Measurements from ENCODE around the gene CNGA2. TPM values are rescaled to one million over a fixed set of nuclear protein-coding genes. Genes with fewer than 3 reads are reported as not detected.

CNGA2 gene
- polyA plus RNA-seq, 1 donor from 2014 or later: not detected

DNA sequence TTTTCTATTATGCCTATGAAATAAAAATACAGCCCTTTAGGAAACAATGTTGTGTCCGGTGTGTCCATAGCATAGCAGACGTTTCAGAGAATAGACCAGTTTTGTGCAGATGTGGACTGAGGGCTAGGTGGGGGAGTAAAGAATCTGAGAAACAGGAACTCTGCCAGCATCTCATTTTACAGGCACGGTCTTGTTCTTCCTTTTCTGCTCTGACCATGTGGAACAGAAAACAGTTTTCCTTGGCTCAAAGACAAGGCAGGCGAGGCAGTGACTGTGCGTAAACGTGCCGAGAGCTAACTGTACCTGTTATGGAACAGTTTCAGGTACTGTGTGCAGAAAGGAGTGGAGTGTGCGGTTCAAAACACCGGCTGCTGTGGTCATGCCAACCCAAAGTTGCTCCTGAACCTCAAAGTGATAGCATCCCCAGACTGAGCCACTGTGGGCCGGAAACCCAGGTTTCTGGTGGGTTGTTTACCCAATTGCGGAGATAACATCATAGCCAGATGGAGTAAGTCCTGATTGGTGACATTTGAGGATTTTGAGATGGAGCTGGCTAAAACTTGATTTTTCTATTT, 20.2 kb downstream of the CNGA2 start:
- TF ChIP-seq EP300 (conservative IDR thresholded peaks at IDR 0.05; ENCODE audit: poor library complexity, severe bottlenecking) (no peak), EZH2 (IDR thresholded peaks at IDR 0.05; ENCODE audit: borderline replicate concordance, insufficient read depth, low read length, poor library complexity, severe bottlenecking) (no peak), TAF1 (IDR thresholded peaks at IDR 0.05; ENCODE audit: low read depth) (no peak), SMC3 (conservative IDR thresholded peaks at IDR 0.05; ENCODE audit: poor library complexity) (no peak), RAD21 (conservative IDR thresholded peaks at IDR 0.05) (no peak), POLR2AphosphoS5 (IDR thresholded peaks at IDR 0.05) (no peak), MXI1 (conservative IDR thresholded peaks at IDR 0.05; ENCODE audit: poor library complexity, severe bottlenecking) (no peak)
- TF ChIP-seq, protein P1, sequence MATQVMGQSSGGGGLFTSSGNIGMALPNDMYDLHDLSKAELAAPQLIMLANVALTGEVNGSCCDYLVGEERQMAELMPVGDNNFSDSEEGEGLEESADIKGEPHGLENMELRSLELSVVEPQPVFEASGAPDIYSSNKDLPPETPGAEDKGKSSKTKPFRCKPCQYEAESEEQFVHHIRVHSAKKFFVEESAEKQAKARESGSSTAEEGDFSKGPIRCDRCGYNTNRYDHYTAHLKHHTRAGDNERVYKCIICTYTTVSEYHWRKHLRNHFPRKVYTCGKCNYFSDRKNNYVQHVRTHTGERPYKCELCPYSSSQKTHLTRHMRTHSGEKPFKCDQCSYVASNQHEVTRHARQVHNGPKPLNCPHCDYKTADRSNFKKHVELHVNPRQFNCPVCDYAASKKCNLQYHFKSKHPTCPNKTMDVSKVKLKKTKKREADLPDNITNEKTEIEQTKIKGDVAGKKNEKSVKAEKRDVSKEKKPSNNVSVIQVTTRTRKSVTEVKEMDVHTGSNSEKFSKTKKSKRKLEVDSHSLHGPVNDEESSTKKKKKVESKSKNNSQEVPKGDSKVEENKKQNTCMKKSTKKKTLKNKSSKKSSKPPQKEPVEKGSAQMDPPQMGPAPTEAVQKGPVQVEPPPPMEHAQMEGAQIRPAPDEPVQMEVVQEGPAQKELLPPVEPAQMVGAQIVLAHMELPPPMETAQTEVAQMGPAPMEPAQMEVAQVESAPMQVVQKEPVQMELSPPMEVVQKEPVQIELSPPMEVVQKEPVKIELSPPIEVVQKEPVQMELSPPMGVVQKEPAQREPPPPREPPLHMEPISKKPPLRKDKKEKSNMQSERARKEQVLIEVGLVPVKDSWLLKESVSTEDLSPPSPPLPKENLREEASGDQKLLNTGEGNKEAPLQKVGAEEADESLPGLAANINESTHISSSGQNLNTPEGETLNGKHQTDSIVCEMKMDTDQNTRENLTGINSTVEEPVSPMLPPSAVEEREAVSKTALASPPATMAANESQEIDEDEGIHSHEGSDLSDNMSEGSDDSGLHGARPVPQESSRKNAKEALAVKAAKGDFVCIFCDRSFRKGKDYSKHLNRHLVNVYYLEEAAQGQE (IDR thresholded peaks at IDR 0.05; ENCODE audit: borderline replicate concordance): no peak
- TF ChIP-seq, protein P2, sequence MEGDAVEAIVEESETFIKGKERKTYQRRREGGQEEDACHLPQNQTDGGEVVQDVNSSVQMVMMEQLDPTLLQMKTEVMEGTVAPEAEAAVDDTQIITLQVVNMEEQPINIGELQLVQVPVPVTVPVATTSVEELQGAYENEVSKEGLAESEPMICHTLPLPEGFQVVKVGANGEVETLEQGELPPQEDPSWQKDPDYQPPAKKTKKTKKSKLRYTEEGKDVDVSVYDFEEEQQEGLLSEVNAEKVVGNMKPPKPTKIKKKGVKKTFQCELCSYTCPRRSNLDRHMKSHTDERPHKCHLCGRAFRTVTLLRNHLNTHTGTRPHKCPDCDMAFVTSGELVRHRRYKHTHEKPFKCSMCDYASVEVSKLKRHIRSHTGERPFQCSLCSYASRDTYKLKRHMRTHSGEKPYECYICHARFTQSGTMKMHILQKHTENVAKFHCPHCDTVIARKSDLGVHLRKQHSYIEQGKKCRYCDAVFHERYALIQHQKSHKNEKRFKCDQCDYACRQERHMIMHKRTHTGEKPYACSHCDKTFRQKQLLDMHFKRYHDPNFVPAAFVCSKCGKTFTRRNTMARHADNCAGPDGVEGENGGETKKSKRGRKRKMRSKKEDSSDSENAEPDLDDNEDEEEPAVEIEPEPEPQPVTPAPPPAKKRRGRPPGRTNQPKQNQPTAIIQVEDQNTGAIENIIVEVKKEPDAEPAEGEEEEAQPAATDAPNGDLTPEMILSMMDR (IDR thresholded peaks at IDR 0.05; ENCODE audit: poor library complexity, severe bottlenecking): no peak
- no peaks in the 10 kb centered on the region for H4K20me1 ChIP-seq (ENCODE audit: insufficient read depth)
- no peaks in the 10 kb centered on the region for H3K36me3 ChIP-seq (ENCODE audit: insufficient read depth, low read length)
- no peaks in the 10 kb centered on the region for H3K9me3 ChIP-seq (ENCODE audit: low read length)
- H3F3A ChIP-seq (ENCODE audit: insufficient read depth, low read length, poor library complexity, severe bottlenecking): no peaks in the 10 kb centered on the region
- no peak overlapping the region for H3K27ac ChIP-seq (ENCODE audit: low read length)
- H3K79me2 ChIP-seq (replicated peaks; ENCODE audit: insufficient read depth, low read length): no peaks in the 10 kb centered on the region
- no peak overlapping the region for H3K9ac ChIP-seq (ENCODE audit: low read length)
- no peak overlapping the region for H3K4me2 ChIP-seq (ENCODE audit: low read length)
- H2AFZ ChIP-seq (ENCODE audit: low read depth, low read length): no peak overlapping the region
- H3K9me2 ChIP-seq (ENCODE audit: insufficient read depth, low read length): no peaks in the 10 kb centered on the region
- no peak overlapping the region for H3K4me3 ChIP-seq (ENCODE audit: low read length)
- no peaks in the 10 kb centered on the region for H3K27me3 ChIP-seq (ENCODE audit: insufficient read depth, low read depth, low read length)

GRCh38 chrX:151759041-151759708, 24.6 kb downstream of the CNGA2 start:
- Histone ChIP-seq H3F3A (ENCODE audit: insufficient read depth, low read length, poor library complexity, severe bottlenecking) (no peaks in the 10 kb centered on the region), H3K27ac (ENCODE audit: low read length) (no peak overlapping the region), H2AFZ (ENCODE audit: low read depth, low read length) (no peak overlapping the region), H3K79me2 (replicated peaks; ENCODE audit: insufficient read depth, low read length) (no peaks in the 10 kb centered on the region), H3K36me3 (ENCODE audit: insufficient read depth, low read length) (no peaks in the 10 kb centered on the region), H3K9ac (ENCODE audit: low read length) (no peak overlapping the region), H3K4me3 (ENCODE audit: low read length) (no peak overlapping the region), H4K20me1 (ENCODE audit: insufficient read depth) (no peaks in the 10 kb centered on the region), H3K9me2 (ENCODE audit: insufficient read depth, low read length) (no peaks in the 10 kb centered on the region), H3K4me2 (ENCODE audit: low read length) (no peak overlapping the region), H3K27me3 (ENCODE audit: insufficient read depth, low read depth, low read length) (no peaks in the 10 kb centered on the region), H3K9me3 (ENCODE audit: low read length) (no peaks in the 10 kb centered on the region)
- no peak for TF ChIP-seq TAF1 (IDR thresholded peaks at IDR 0.05; ENCODE audit: low read depth)
- TF ChIP-seq POLR2AphosphoS5 (IDR thresholded peaks at IDR 0.05): no peak
- no peak for TF ChIP-seq EZH2 (IDR thresholded peaks at IDR 0.05; ENCODE audit: borderline replicate concordance, insufficient read depth, low read length, poor library complexity, severe bottlenecking)
